Kidney epithelial cell (primary cell): ENCODE measurements around the gene ALDOA. TPM values are rescaled to one million over a fixed set of nuclear protein-coding genes. Genes with fewer than 3 reads are reported as not detected.
"Not testable (repeated sequence)": the region's sequence is repeated elsewhere in the genome, so short reads cannot be mapped to it uniquely, and the experiment has no call there.

Experiments used
- DNase-seq: peaks from one replicate; pipeline ENCODE4 v3.0.0-alpha.2; 2010; ENCODE audit warnings: low read depth
- H3K27me3 ChIP-seq: 2 replicates; pipeline ENCODE4 v1.6.0; 2011; ENCODE audit warnings: low read length; ENCODE audit not compliant: control insufficient read depth, insufficient read depth
- H3K36me3 ChIP-seq: 2 replicates; pipeline ENCODE4 v1.5.1; 2011; ENCODE audit warnings: low read length; ENCODE audit not compliant: control insufficient read depth, insufficient read depth
- H3K4me3 ChIP-seq: 2 replicates; pipeline ENCODE4 v1.5.1; 2011; ENCODE audit warnings: low read depth, mild to moderate bottlenecking, control low read depth, low read length
- CTCF ChIP-seq: IDR thresholded peaks from 2 replicates; pipeline ENCODE4 v1.5.1; 2011; ENCODE audit warnings: mild to moderate bottlenecking, moderate library complexity, low read length, control low read depth, inconsistent platforms; ENCODE audit not compliant: insufficient read depth, poor library complexity, severe bottlenecking
- total RNA-seq: library from RNA; depleted of rRNA; stranded (reverse); fragments of >200 nt; gene quantifications from 2 replicates; pipeline ENCODE4 v1.2.3, GENCODE V29; 2015

ALDOA gene
- total RNA-seq, 1 donor from 2014 or later: 826 TPM

- DNase-seq: no peak
- H3K27me3 ChIP-seq: no peaks in the 10 kb centered on the region
- H3K36me3 ChIP-seq: no peaks in the 10 kb centered on the region
- H3K4me3 ChIP-seq: no peak within 1 kb of the TSS
- TF ChIP-seq CTCF: no peak
Observed at GRCh38 chr16:30113031-30113710, 47.6 kb downstream of the ALDOA start, which contains the start of gene GDPD3. Gene GDPD3 (minus strand): TSS chr16:30113537. CDS start chr16:30113478, 59 bp downstream.

GRCh38 chr16:30113711-30114333, 48.3 kb downstream of the ALDOA start:
- Histone ChIP-seq H3K4me3 (no peak overlapping the region), H3K36me3 (no peaks in the 10 kb centered on the region), H3K27me3 (no peaks in the 10 kb centered on the region)
- no peak for DNase-seq
- no peak for TF ChIP-seq CTCF

- H3K36me3 ChIP-seq: no peaks in the 10 kb centered on the region
- no peak for TF ChIP-seq CTCF
Observed at GRCh38 chr16:30114411-30114810, 48.9 kb downstream of the ALDOA start.

GRCh38 chr16:30114833-30115232, 49.3 kb downstream of the ALDOA start:
- not testable (repeated sequence) for DNase-seq, H3K27me3 ChIP-seq, H3K36me3 ChIP-seq, H3K4me3 ChIP-seq

More at GRCh38 chr16:30114411-30114810, 48.9 kb downstream of the ALDOA start:
- no peak for DNase-seq
- no peak overlapping the region for H3K4me3 ChIP-seq
- no peaks in the 10 kb centered on the region for H3K27me3 ChIP-seq

GRCh38 chr16:30115238-30115637, 49.7 kb downstream of the ALDOA start:
- Histone ChIP-seq H3K4me3 (no peak overlapping the region), H3K27me3 (no peaks in the 10 kb centered on the region), H3K36me3 (no peaks in the 10 kb centered on the region)
- no peak for DNase-seq
- no peak for TF ChIP-seq CTCF

- TF ChIP-seq CTCF: no peak
- H3K4me3 ChIP-seq: no peak overlapping the region
Observed at GRCh38 chr16:30116291-30117207, 51.0 kb downstream of the ALDOA start.

More at GRCh38 chr16:30116291-30117207, 51.0 kb downstream of the ALDOA start:
- no peaks in the 10 kb centered on the region for H3K27me3 ChIP-seq
- DNase-seq: no peak
- no peaks in the 10 kb centered on the region for H3K36me3 ChIP-seq
